ENCODE measurements around the gene ETV4.

The ETV4 gene

DNA sequence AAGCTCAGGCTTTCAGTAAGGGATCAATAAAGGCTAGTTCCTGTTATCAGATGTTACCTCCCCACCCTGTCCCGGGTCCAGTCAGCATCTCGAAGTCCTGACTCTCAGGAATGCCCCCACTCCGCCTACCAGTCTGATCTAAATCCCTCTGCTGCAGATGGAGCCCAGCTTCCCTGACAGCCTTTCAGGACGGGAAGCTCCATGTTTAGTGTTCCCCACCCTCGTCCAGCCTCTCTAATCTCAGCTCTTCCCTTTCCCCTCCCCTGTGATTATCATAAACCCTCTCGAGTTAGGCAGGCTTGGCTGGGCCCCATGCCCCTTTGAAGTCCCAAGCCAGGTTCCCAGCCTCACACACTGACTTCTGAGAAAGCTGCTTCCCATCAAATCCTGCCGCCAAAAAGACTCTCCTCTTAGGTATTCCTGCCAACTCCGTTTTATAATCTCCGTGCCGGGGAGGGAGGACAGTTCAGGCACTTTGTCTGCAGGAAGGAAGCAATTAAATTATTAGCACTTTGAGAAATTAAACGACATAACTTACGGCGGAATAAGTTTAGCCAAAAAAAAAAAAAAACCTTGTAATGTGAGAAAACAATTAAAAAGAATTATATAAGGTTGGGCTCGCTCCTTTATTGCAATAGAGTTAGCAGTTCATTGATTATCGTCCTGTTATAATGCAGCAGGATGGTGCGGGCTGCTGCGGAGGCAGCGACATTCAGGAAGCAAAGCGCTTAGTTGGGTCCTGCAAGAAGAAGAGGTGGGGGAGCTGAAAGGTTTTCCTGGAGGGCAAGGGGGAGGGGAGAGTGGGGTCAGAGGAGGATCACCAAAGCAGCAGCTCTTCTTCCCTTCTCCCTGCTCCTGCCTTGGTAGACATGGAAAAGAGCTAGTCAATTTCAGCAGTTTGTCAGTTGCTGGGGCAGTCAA is 16.8 kb upstream of the ETV4 start:
- TF ChIP-seq, protein P1, sequence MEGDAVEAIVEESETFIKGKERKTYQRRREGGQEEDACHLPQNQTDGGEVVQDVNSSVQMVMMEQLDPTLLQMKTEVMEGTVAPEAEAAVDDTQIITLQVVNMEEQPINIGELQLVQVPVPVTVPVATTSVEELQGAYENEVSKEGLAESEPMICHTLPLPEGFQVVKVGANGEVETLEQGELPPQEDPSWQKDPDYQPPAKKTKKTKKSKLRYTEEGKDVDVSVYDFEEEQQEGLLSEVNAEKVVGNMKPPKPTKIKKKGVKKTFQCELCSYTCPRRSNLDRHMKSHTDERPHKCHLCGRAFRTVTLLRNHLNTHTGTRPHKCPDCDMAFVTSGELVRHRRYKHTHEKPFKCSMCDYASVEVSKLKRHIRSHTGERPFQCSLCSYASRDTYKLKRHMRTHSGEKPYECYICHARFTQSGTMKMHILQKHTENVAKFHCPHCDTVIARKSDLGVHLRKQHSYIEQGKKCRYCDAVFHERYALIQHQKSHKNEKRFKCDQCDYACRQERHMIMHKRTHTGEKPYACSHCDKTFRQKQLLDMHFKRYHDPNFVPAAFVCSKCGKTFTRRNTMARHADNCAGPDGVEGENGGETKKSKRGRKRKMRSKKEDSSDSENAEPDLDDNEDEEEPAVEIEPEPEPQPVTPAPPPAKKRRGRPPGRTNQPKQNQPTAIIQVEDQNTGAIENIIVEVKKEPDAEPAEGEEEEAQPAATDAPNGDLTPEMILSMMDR (IDR thresholded peaks at IDR 0.05; ENCODE audit: extremely low read depth, insufficient read depth, missing control alignments), result no peak
- in situ Hi-C loops (cut with MboI; ENCODE audit: low pct_unique_long_range_greater_than_20kb, low sequenced_read_pairs, unreplicated experiment), result no loop called here
- no peak for DNase-seq (ENCODE audit: low spot score)

DNA sequence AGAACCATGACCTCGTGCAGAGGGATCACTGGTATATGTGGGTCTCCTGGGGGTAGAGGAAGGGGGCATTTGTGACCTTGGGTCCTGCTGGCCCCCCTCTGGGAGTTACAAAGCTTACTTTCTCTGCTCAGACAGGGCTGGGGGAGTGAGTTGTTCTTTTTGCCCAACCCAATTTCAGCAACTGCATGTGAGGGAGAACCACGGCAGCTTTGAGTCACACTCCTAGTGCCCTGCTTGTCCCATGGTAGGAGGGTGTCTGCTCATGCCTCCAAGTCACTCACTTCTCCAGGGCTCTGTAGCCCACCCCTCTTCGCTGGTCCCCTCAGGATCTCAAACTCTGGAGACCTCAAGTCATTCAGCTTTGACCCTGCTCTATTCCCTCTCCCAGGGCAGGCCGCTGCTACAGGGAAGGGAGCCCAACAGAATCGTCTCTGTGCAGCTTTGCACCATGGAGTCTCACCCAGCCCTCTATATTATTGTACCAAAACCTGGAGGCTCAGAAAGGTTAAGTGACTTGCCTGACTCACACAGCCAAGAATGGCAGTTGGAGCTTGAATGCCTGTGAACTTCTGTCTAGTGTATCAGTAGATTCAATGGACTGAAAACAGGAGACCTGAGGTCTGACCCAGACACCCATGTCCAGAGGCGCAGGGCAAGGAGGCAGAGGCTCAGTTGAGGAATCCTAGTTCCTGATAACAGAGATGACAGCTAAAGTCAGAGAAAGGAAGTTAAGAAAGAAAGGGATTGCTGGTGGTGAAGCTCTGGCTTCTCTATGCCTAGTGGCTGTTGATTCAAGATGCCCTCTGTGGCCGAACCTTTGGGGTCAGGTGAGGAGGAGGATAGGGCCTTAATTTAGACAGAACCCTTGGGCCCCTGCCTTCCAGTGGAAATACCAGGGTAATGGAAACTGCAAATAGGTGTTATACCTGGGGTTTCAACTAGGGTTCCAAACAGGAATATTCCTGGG is 14.6 kb upstream of the ETV4 start:
- no peak for DNase-seq (ENCODE audit: low spot score)
- TF ChIP-seq, protein P1 (IDR thresholded peaks at IDR 0.05; ENCODE audit: extremely low read depth, insufficient read depth, missing control alignments), result no peak
- in situ Hi-C loops (cut with MboI; ENCODE audit: low pct_unique_long_range_greater_than_20kb, low sequenced_read_pairs, unreplicated experiment), result no loop called here

DNA sequence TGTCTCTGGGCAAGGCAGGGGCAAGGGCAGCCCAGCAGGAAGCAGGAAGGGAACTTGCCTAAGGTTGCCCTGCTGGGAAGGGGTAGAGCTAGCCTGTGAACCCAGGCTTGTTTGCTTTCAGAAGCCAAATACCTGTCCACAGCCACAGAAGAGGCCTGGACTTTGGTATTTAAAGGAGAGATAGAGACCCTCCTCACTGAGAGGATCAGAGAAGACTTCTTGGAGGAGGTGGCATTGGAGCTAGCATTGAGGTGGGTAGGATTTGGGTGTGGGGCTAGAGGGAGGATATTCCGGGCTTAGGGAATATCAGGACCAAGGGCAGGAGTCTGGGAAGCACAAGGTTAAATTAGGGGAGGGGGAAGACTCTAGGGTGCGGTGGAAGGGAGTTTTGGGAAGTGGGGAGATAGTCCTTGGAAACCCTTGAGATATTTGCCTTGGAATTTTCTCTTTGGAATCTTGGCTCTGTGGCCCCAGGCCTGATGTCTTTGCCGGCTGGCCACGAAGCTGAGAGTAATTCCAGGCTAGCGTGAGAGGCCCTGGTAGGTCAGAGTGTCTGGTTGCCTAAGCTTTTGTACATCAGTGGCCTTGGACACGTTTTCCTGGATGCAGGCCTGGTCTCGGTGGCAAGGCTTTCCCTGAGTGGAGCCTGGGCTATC is 13.1 kb upstream of the ETV4 start:
- TF ChIP-seq, protein P1 (IDR thresholded peaks at IDR 0.05; ENCODE audit: extremely low read depth, insufficient read depth, missing control alignments), result no peak
- no peak for DNase-seq (ENCODE audit: low spot score)
- in situ Hi-C loops (cut with MboI; ENCODE audit: low pct_unique_long_range_greater_than_20kb, low sequenced_read_pairs, unreplicated experiment), result no loop called here

DNA sequence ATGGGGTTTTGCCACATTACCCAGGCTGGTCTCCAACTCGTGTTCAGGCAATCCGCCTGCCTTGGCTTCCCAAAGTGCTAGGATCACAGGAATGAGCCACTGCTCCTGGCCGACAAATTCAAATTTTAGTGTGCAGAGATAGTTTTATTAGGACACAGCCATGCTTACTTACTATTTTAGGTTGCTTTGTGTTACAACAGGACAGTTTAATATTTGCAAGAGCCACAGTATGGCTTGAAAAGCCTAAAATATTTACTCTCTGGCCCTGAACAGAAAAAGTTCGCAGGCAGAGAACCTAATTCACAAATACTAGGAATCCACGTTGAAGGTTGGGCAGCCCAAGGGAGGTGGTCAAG is 12.6 kb upstream of the ETV4 start:
- no peak for DNase-seq (ENCODE audit: low spot score)
- TF ChIP-seq, protein P1 (IDR thresholded peaks at IDR 0.05; ENCODE audit: extremely low read depth, insufficient read depth, missing control alignments), result no peak
- in situ Hi-C loops (cut with MboI; ENCODE audit: low pct_unique_long_range_greater_than_20kb, low sequenced_read_pairs, unreplicated experiment), result no loop called here

DNA sequence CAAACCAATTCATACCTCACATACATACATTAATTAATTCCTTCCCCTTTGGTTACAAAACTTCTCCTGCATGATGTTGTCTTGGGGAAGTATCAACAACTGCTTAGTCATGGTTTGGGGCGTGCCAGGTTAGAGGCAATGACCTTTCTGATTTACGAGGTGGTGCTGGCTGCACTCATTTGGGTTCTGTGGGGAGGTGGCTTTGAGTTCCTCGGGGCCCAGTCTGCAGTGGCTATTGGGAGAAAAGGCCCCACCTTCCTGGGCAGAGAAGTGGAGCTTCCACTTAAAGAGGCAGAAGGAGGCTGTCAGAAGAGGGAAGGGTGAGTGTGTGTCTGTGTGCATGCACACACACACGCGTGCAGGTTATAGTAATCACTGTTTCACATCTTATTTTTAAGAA is 10.2 kb upstream of the ETV4 start:
- TF ChIP-seq, protein P1 (IDR thresholded peaks at IDR 0.05; ENCODE audit: extremely low read depth, insufficient read depth, missing control alignments), result no peak
- no peak for DNase-seq (ENCODE audit: low spot score)
- in situ Hi-C loops (cut with MboI; ENCODE audit: low pct_unique_long_range_greater_than_20kb, low sequenced_read_pairs, unreplicated experiment), result no loop called here

DNA sequence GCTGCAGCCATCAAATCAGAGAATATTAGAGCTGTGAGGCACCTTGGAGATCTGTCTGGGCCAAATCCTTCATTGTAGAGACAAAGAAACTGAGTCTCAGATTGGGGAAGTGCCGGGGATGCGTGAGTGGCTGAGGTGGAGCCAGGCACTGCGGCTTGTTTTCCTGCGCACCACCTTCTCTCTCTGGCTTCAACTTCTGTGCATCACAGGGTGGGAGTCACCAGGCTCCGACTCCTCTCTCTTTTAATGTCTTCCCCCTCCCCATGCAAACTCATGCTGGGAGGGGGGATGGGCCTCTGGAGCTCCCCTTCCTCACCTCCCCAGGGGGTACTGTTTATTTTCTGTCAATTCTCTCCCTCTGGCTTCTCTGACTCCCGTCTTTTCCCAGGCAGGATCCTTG is 8.7 kb upstream of the ETV4 start:
- TF ChIP-seq, protein P1 (IDR thresholded peaks at IDR 0.05; ENCODE audit: extremely low read depth, insufficient read depth, missing control alignments), result no peak
- in situ Hi-C loops (cut with MboI; ENCODE audit: low pct_unique_long_range_greater_than_20kb, low sequenced_read_pairs, unreplicated experiment), result no loop called here
- no peak for DNase-seq (ENCODE audit: low spot score)

Measured in GM13977 (cell line).